Epithelial cell of proximal tubule (primary cell): Measurements from ENCODE around the gene KLHL34. TPM values are rescaled to one million over a fixed set of nuclear protein-coding genes. Genes with fewer than 3 reads are reported as not detected.

ENCODE experiments used
- DNase-seq: peaks from one replicate; pipeline ENCODE4 v3.0.0-alpha.2; 2011; ENCODE audit warnings: low read depth
- H3K4me3 ChIP-seq: 2 replicates; pipeline ENCODE4 v1.5.1; 2011; ENCODE audit warnings: low read depth, mild to moderate bottlenecking, low read length
- total RNA-seq: library from RNA; depleted of rRNA; stranded (reverse); fragments of >200 nt; gene quantifications from 2 replicates; pipeline ENCODE4 v1.2.3, GENCODE V29; 2015
- TF ChIP-seq, protein P1 (sequence below): conservative IDR thresholded peaks from 2 replicates; pipeline ENCODE4 v1.5.1; 2012; ENCODE audit warnings: low read depth, mild to moderate bottlenecking, low read length

Gene KLHL34
- total RNA-seq, 1 donor from 2014 or later = 0.12 TPM

GRCh38 chrX:21632027-21632426, 26.1 kb downstream of the KLHL34 start:
- DNase-seq = no peak
- TF ChIP-seq, protein P1, sequence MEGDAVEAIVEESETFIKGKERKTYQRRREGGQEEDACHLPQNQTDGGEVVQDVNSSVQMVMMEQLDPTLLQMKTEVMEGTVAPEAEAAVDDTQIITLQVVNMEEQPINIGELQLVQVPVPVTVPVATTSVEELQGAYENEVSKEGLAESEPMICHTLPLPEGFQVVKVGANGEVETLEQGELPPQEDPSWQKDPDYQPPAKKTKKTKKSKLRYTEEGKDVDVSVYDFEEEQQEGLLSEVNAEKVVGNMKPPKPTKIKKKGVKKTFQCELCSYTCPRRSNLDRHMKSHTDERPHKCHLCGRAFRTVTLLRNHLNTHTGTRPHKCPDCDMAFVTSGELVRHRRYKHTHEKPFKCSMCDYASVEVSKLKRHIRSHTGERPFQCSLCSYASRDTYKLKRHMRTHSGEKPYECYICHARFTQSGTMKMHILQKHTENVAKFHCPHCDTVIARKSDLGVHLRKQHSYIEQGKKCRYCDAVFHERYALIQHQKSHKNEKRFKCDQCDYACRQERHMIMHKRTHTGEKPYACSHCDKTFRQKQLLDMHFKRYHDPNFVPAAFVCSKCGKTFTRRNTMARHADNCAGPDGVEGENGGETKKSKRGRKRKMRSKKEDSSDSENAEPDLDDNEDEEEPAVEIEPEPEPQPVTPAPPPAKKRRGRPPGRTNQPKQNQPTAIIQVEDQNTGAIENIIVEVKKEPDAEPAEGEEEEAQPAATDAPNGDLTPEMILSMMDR = no peak

GRCh38 chrX:21623778-21624501, 34.2 kb downstream of the KLHL34 start:
- TF ChIP-seq, protein P1 = no peak
- no peak for DNase-seq
- no peak overlapping the region for H3K4me3 ChIP-seq

More at GRCh38 chrX:21632027-21632426, 26.1 kb downstream of the KLHL34 start:
- H3K4me3 ChIP-seq = no peak overlapping the region

GRCh38 chrX:21620234-21620633, 37.9 kb downstream of the KLHL34 start:
- DNase-seq = no peak
- no peak overlapping the region for H3K4me3 ChIP-seq
- TF ChIP-seq, protein P1 = no peak

GRCh38 chrX:21616386-21616785, 41.7 kb downstream of the KLHL34 start:
- H3K4me3 ChIP-seq = no peak overlapping the region
- no peak for DNase-seq
- TF ChIP-seq, protein P1 = no peak

- TF ChIP-seq, protein P1 = no peak
- H3K4me3 ChIP-seq = no peak overlapping the region
- DNase-seq = no peak
Measured at GRCh38 chrX:21612154-21612553, 46.0 kb downstream of the KLHL34 start.

DNA sequence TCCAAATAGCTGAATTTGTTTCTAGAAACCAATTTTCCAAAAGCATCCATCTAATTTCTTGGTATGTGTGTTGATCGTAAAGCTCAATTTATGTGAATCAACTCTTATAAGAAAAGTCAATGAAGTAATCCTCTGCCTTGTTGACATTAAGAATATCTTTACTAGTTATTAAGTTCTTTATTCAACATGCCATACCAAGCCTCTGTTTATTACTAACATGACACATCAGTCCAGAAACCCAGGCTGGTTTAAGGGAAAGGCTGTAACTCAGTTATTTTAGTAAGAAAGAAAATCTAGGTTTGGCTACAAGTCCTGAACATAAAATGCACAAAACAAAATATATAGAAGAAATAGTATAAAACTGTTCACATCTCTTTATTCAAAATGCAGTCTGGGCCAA, 48.0 kb downstream of the KLHL34 start:
- TF ChIP-seq, protein P1 = no peak
- DNase-seq = no peak
- H3K4me3 ChIP-seq = no peak overlapping the region

DNA sequence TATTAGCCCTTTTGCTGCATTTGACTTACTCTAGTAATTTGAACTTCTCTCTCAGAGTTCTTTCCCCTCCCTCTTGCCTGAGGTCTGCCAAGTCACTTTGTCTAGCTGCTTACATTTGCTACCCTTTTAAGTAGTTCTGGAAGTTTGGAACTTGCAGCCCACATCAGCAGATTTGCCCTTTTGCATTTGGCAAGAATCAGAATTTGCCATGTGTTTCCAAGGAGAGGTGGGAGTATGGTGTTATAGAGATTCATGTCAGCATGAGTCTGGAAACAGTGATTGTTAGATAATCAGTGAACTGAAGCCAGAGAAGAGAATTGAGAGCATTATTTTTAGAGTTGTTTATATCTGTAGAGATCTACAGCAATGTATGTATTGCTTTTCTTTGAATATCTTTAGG, 52.1 kb downstream of the KLHL34 start:
- TF ChIP-seq, protein P1 = no peak
- no peak for DNase-seq
- H3K4me3 ChIP-seq = no peak overlapping the region
